Ishikawa (cell line): Measurements from ENCODE around the gene C6orf58.

Experiments used
- CREB1 ChIP-seq: IDR thresholded peaks from 2 replicates; pipeline ENCODE4 v1.6.1; 2012; ENCODE audit warnings: low read depth
- EGR1 ChIP-seq: IDR thresholded peaks from 2 replicates; pipeline ENCODE4 v1.6.1; 2012
- EP300 ChIP-seq: IDR thresholded peaks from 2 replicates; pipeline ENCODE4 v1.6.1; 2012; ENCODE audit warnings: borderline replicate concordance
- FOXM1 ChIP-seq: IDR thresholded peaks from 2 replicates; pipeline ENCODE4 v1.6.1; 2012; ENCODE audit warnings: low read depth, borderline replicate concordance
- NFIC ChIP-seq: IDR thresholded peaks from 2 replicates; pipeline ENCODE4 v1.6.1; 2012
- RAD21 ChIP-seq: IDR thresholded peaks from 2 replicates; pipeline ENCODE4 v1.6.1; 2012; ENCODE audit warnings: low read depth
- TAF1 ChIP-seq: IDR thresholded peaks from 2 replicates; pipeline ENCODE4 v1.6.1; 2012; ENCODE audit warnings: low read depth, mild to moderate bottlenecking
- TCF12 ChIP-seq: IDR thresholded peaks from 2 replicates; pipeline ENCODE4 v1.6.1; 2012; ENCODE audit warnings: low read depth
- YY1 ChIP-seq: IDR thresholded peaks from 2 replicates; pipeline ENCODE4 v1.6.1; 2012; ENCODE audit warnings: low read depth
- ZBTB7A ChIP-seq: IDR thresholded peaks from 2 replicates; pipeline ENCODE4 v1.6.1; 2012; ENCODE audit warnings: low read depth
- TF ChIP-seq, protein P1 (sequence below): IDR thresholded peaks from 2 replicates; pipeline ENCODE4 v1.6.1; 2012; ENCODE audit warnings: low read depth, mild to moderate bottlenecking
- TF ChIP-seq, protein P2 (sequence below): IDR thresholded peaks from 2 replicates; pipeline ENCODE4 v1.6.1; 2012
- TF ChIP-seq, protein P3 (sequence below): IDR thresholded peaks from 2 replicates; pipeline ENCODE4 v1.6.1; 2012

DNA sequence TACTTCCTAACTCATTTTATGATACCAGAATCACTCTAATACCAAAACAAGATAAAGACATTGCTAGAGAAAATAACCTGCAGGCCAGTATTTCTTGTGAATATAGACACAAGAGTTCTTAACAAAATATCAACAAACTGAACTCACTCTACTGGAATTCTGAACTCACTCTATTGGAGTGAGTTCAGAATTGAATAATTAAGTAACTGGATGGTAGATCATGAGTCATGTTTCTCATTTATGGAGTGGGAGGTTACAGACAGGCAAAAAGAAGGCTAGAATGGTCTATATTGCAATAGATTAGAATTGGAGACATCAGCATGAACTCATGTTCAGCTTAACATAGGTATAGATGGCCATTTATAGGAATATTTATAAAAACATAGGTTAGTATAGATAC lies 26.6 kb upstream of the C6orf58 start:
- TF ChIP-seq EGR1 (no peak), TAF1 (no peak), YY1 (no peak), EP300 (no peak), RAD21 (no peak), FOXM1 (no peak), NFIC (no peak), TCF12 (no peak), ZBTB7A (no peak), CREB1 (no peak)
- TF ChIP-seq, protein P1, sequence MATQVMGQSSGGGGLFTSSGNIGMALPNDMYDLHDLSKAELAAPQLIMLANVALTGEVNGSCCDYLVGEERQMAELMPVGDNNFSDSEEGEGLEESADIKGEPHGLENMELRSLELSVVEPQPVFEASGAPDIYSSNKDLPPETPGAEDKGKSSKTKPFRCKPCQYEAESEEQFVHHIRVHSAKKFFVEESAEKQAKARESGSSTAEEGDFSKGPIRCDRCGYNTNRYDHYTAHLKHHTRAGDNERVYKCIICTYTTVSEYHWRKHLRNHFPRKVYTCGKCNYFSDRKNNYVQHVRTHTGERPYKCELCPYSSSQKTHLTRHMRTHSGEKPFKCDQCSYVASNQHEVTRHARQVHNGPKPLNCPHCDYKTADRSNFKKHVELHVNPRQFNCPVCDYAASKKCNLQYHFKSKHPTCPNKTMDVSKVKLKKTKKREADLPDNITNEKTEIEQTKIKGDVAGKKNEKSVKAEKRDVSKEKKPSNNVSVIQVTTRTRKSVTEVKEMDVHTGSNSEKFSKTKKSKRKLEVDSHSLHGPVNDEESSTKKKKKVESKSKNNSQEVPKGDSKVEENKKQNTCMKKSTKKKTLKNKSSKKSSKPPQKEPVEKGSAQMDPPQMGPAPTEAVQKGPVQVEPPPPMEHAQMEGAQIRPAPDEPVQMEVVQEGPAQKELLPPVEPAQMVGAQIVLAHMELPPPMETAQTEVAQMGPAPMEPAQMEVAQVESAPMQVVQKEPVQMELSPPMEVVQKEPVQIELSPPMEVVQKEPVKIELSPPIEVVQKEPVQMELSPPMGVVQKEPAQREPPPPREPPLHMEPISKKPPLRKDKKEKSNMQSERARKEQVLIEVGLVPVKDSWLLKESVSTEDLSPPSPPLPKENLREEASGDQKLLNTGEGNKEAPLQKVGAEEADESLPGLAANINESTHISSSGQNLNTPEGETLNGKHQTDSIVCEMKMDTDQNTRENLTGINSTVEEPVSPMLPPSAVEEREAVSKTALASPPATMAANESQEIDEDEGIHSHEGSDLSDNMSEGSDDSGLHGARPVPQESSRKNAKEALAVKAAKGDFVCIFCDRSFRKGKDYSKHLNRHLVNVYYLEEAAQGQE = no peak
- TF ChIP-seq, protein P2, sequence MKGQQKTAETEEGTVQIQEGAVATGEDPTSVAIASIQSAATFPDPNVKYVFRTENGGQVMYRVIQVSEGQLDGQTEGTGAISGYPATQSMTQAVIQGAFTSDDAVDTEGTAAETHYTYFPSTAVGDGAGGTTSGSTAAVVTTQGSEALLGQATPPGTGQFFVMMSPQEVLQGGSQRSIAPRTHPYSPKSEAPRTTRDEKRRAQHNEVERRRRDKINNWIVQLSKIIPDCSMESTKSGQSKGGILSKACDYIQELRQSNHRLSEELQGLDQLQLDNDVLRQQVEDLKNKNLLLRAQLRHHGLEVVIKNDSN = no peak
- TF ChIP-seq, protein P3, sequence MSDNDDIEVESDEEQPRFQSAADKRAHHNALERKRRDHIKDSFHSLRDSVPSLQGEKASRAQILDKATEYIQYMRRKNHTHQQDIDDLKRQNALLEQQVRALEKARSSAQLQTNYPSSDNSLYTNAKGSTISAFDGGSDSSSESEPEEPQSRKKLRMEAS = no peak
